ENCODE measurements around the gene JAM3. TPM values are rescaled to one million over a fixed set of nuclear protein-coding genes. Genes with fewer than 3 reads are reported as not detected.
A peak's percentile ranks its signal among the peaks of the same experiment; 100 is the strongest.

JAM3 gene
- polyA plus RNA-seq, 4 donors = 50.8 to 61.4 (median 56.8) TPM

DNA sequence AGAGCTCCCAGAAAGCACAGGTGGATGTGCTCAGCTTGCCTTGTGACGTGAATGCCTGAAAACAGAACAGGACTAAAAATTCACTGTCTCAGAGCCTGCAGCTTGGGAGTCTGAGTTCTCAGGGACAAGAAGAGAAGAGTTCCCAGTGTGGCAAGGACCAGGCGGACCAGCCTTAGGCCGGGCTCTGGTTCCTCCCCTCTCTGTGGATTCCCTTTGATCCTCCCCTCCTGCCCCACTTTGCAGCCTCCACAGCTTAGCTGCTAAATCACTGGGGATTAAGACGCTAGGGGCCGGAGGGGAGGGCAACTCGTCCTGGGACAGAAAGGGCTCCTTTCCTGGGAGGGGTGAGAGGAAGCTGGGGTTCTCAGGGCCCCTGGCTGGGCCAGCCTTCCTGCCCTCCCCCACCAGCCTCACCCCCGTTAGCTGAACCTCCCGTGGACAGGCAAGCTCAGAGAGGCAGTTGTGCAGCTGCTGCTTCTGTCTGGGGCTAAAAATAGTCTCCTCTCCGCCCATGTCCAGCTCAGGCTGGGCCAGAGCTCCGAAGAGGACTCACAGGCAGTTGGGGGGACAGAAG, 29.9 kb upstream of the JAM3 start:
- DNase-seq (ENCODE audit: low read depth in 4 of 4, low spot score in 3 of 4) = peak in 1 of 4 donors; percentile 28

DNA sequence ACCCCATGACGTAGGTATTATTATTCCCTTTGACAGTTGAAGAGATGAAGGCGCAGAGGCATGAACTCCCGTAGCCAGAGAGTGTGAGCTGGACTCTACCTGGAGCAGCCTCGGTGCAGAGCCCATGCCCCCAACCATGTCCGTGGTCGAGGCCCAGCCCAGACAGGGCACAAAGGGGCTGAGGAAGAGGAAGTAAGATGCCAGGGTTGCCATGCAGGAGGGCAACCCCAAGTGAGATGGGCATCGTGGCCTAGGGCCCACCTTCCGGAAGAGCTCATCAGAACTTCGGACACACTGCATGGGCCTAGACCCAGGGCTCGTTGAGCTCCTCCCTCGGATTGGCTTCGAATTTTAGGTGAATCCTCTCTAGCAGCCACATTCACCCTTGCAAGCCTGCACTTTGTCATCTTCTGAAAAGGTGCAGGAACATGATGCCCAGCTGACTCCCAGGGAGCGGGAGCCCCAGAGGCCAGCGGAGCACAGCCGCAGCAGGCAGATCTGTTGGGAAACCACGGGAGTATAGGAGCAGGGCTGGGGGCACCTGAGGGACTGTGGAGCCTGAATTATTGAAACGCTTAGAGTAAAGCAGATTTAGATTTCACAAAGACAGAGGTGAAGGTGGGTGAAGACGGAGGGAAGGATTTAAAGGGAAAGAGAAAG, 29.0 kb upstream of the JAM3 start:
- no peak for DNase-seq (ENCODE audit: low read depth in 4 of 4, low spot score in 3 of 4)

DNA sequence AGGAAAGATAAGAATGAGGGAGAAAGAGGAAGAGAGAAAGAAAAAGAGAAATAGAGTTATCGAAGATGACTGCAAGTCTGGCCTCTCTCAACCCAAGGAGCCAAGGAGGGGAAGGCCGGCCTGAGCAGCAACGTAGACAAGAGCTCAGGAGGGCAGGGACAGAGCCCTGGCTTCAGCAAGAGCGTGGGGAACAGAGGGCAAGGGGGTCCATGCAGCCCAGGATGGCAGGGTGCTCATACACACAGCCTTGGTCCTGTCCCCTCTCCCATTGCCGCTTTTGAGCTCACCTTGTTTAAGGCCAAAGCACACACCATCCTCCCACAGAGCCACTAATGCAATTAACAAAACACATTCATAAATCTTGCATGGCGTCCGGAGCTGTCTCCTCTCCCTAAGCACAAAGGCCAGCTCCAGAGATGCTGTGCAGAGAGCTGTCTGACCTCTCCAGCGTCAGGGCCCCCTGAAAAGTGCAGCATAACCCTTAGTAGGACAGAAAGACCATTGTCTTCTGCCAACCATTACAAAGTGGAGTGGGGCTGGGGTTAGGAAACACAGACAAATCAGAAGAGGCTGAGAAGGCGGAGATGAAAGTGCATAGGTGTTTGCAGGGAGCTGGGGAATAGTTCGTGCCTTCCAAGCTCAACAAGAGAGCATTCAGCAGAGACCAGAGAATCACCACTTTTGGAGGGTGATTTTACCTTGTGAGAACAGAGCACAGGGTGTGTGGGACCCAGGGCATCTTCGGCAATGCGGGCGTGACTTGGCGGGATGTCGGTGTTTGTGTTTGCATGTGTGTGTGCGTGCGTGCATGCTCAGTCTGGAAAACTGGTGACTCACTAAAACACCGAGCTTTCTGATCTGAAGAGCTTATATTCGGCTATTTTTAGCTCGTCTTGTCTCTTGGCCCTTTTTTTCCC, 28.2 kb upstream of the JAM3 start:
- DNase-seq (ENCODE audit: low read depth in 4 of 4, low spot score in 3 of 4) = no peak

DNA sequence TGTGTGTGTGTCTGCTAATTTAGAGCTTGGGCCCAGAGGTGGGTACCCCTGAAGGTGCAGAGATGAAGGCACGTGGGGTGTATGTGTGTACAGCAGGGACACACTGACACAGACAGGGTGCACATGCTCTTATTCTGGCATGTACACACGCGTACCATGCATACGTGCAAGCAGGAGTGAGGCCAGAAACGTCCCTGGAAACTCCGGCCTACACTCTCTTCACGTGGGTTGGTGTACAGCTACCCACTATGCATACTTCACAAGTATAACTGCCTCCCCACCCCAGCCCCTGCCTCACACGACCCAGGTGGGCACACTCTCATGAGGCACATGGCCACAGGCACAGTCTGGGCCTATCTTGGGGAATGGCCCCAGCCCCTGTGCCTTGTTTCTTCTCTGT, 27.5 kb upstream of the JAM3 start:
- DNase-seq (ENCODE audit: low read depth in 4 of 4, low spot score in 3 of 4) = no peak

DNA sequence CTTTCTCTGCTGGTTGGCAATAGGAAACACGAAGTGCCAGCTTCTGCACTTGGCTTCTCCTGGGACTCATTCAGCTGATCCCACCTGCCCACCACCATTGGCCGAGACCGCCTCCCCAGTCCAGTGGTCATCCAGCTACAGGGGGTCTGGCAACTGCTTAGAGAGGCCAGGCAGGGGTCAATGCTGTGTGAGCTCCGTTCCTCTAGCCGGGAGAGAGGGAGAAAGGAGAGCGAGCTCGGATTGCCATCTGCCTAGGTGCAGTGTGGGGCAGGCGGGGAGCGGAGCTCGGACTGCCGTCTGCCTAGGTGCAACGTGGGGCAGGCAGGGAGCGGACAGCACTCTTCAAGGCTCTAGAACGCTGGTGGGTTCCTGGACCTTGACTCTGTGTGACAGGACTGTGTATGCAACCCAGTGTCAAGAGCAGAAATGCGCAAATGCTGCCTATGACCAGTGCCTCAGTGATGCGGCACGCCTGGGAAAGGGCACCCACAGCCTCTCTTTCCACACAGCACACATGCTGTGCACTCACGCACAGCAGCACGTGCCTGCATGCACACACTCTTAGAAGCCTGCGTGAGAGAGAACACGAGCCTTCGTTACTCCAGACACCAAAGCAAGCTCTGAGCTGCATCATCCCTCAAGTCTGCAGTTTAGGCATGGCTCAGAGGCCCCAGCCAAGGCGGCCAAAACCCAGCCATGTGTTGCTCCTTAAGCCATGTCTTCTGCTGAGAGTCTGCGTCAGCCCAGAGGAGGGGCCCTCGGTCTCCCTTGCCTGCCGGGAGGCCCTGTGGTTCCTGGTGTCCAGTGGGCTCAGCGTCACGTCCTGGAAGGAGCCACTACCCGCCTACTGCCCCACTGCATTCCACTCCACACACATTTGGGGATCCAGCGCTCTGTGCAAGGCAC, 26.8 kb upstream of the JAM3 start:
- DNase-seq (ENCODE audit: low read depth in 4 of 4, low spot score in 3 of 4) = no peak

DNA sequence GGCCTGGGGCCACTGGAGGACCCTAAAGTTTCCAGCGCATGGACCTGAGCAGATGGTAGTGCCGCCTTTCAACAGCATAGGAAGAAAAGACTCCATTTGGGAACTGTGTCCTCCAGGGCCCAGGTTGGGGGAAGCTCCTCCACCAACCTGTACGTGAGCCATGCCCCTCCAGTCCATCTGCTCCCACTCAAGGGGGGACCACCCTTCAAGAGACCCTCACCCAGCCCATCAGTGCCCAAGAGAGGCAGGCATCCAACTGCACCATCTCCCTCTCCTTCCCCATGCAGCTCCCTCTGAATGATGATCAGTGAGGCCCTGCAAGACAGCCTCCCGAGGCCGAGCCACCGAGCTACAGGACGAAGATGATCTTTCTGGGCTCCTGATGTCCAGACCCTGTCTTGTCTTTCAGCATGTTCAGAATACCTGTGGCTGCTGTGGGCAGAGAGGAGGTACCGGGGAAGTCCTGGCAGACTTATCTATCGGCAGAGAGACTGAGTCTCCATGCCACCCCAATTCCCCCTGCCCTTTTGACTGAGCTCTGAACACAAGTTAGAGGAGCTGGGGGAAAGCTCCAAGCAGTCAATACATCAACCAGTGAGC, 25.0 kb upstream of the JAM3 start:
- no peak for DNase-seq (ENCODE audit: low read depth in 4 of 4, low spot score in 3 of 4)

DNA sequence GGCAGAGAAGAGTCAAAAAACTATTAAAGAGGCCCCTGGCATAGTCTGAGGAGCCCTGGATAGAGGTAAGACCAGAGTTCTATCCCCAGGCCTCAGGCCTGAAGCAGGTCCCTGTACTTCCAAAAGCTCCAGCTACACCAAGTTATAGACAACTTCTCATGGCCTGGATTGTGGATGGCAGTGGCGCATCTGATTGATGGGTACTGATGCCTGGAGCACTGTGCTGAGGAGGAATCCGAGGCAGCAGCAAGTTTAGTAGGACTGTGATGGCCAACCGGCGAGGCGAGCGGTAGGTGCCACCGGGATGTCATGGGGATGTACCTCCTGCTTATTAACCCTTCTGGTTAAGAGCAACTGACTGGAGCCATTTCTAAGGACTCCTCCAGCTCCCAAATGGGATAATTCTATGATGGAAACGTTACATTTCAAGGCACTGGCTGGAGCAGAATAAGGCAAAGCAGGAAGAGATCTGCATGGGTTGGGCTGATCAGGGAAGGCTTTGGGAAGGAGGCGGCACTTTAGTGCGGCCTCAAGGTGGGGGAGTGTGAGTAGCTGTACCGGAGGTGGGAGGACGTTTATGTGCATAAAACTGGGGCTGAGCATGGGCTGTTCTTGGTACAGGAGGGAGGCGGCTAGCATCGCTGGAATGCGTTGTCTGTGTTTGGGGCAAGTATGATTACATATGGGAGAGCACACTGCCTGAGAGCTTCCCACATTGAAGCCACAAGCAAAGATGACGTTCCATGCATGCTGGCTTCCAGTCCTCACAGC, 24.2 kb upstream of the JAM3 start:
- no peak for DNase-seq (ENCODE audit: low read depth in 4 of 4, low spot score in 3 of 4)

DNA sequence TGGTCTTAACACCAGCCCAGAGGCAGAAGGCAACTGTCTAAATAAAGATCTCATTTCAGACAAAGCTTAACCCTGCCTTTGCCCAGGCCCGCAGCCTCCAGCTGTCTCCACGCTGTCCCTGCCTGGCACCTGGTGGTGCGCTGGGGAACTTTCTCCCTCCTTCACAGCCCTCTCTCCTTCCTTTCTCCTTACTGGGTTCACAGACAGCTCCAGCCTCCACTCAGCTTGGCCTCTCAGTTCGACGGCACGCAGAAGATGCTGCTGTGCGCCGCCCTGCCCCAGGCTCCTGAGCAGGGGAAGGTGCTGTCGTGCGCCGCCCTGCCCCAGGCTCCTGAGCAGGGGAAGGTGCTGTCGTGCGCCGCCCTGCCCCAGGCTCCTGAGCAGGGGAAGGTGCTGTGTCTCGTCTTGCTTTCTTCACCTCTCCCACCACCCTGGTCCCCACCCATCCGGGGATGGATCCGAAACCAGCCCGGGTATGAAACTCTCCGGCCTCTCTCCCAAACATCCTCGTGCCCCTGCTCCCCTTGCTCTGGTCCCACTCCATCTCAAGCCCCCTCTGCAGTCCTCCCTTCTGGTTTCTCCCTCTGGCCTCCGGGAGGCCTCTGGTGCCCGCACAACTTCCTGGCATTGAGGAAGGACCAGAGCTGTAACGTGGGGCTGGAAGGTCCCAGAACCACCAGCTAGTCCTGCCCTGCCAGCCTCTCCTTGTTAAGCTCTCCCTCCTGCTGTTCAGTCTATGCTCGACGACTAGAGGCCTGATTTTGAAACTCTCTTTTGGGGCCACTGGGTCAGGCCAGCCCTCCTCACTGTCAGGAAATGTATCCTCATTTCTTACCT, 22.9 kb upstream of the JAM3 start:
- no peak for DNase-seq (ENCODE audit: low read depth in 4 of 4, low spot score in 3 of 4)

DNA sequence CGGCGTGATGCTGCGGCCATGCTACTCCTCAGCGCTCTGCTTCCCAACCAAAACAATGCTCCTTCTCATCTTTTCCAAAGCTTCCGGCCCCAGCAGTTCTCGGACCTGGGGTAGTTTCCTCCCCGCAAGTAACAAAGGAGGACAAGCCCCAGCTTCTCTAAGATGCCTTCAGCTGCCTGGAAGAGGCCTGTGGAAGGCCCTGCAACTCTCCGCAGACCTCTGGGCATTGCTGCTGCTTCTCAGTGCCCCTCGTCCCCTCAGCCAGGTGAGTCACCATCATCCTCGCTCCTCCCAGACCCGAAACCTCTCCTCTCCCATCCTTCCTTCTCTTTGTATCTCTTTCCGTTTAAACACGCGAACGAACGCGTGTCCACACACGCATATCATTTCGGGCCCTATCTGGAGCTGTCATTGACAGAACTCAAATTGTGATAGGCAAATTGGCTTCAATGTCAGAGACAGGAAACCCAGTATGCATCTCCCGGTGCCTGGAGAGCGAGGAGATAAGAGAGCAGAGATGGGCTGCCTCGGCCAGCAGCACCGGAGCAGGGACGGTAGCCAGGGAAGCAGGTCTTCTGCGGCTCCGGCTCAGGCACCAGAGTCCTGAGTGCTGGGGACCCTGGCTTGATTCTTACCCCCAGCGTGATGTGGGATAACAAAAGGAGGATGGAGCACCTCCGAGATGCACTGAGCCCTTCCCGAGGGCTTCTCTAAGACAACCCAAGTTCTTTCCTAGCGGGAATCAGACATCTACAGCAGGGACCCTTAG, 22.0 kb upstream of the JAM3 start:
- no peak for DNase-seq (ENCODE audit: low read depth in 4 of 4, low spot score in 3 of 4)

DNA sequence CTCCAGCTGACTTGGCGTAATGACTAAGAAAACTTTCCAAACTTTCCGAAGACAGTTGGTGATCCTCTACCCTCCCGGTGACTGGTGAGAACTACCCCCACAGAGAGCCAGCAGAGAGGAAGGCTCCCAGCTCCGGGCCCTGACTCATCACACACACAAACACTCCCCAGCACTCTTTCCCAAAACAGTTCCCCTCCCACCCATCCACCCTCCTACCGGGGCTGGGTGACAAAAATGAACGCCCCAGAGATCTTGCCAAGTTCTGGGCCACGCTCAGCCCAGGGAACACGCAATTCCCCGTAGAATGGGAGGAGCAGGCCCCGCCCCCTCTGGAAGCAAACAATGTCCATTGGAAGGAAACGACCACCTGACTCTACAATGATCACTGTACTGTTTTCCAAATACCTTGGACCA, 21.3 kb upstream of the JAM3 start:
- no peak for DNase-seq (ENCODE audit: low read depth in 4 of 4, low spot score in 3 of 4)

DNA sequence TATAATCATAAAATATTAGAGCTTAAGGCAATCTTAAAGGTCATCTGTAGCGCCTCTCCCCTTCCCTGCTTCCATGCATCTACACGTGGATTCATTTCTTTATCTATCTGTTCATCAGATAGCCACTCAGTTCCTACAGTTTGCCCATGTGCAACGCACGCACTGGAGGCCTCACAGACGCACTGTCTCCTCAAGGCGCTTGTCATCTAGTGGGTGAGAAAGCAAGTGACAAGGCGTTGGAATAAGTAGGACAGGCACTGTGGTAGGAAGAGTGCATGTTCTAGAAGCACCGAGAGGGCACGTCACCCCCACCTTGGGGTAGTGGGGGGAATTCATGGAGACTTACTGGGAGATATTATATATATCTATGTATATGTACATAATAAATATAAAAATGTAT, 20.8 kb upstream of the JAM3 start:
- DNase-seq (ENCODE audit: low read depth in 4 of 4, low spot score in 3 of 4) = no peak

DNA sequence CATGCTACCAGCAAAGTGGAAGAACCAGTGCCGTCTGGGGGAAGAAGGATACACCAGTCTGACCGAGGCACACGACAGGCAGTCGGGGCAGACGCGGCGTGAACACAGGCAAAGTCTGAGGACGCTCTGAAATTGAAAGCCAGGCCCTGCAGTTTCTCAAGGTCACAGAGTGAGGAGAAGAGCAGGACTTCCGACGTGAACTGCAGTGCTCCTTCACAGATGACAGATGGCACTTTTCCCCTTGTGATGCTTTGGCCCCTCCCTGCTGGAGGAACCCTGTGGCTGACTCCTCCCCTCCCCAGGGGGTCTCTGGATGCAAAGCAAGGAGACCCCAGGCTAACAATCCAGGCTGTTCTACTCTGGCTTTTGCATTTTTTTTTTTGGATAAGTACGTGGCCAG, 19.6 kb upstream of the JAM3 start:
- DNase-seq (ENCODE audit: low read depth in 4 of 4, low spot score in 3 of 4) = no peak

DNA sequence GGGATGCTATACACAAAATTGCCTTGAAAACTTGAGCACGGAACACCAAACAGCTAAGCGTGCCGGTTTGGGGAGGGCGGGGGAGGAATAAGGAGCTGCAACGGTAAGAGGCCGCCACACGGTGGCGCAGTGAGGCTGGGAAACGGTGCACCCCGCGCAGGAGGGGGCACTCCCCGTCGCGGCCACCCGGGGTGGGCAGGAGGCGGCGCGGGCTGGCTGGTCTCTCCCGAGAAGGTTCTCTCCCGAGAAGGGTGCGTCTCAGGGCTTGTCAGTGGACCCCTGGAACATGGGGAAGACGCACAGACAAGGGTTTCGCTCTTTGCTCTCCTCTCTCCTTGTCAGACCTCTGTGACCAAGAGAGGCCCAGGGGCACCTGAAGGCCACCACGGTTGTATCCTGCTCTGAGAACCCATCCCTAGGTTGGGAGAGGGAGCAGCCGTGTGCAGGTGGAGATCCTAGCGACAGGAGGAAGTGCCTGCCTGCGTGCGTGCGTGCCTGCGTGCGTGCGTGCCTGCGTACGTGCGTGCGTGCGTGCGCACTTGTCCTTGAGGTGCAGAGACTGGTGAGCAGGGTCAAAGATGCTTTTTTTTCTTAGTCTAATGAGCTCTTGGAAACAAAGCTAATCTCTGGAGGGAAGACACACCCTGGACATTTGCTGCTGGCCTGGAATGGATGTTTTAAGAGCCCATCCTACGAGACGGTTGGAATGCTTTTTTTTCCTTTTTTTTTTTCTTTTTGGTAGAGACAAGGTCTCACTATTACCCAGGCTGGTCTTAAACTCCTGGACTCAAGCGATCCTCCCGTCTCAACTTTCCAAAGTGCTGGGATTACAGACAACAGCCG, 18.1 kb upstream of the JAM3 start:
- peak in 1 of 4 donors; percentile 48 for DNase-seq (ENCODE audit: low read depth in 4 of 4, low spot score in 3 of 4)

DNA sequence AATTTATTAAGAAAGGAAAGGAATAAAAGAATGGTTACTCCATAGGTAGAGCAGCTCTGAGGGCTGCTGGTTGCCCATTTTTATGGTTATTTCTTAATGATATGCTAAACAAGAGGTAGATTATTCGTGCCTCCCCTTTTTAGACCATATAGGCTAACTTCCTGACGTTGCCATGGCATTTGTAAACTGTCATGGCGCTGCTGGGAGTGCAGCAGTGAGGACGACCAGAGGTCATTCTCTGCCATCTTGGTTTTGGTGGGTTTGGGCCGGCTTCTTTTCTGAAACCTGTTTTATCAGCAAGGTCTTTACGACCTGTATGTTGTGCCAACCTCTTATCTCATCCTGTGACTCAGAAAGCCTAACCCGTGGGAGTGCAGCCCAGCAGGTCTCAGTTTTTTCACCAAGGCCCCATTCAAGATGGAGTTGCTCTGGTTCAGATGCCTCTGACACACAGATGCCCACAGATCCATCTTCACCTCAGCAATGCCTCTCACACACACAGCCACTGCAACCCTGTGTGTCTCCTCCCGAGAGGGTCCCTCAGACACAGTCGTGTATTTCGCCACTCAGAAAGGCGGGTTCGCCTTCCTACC, 16.4 kb upstream of the JAM3 start:
- no peak for DNase-seq (ENCODE audit: low read depth in 4 of 4, low spot score in 3 of 4)

DNA sequence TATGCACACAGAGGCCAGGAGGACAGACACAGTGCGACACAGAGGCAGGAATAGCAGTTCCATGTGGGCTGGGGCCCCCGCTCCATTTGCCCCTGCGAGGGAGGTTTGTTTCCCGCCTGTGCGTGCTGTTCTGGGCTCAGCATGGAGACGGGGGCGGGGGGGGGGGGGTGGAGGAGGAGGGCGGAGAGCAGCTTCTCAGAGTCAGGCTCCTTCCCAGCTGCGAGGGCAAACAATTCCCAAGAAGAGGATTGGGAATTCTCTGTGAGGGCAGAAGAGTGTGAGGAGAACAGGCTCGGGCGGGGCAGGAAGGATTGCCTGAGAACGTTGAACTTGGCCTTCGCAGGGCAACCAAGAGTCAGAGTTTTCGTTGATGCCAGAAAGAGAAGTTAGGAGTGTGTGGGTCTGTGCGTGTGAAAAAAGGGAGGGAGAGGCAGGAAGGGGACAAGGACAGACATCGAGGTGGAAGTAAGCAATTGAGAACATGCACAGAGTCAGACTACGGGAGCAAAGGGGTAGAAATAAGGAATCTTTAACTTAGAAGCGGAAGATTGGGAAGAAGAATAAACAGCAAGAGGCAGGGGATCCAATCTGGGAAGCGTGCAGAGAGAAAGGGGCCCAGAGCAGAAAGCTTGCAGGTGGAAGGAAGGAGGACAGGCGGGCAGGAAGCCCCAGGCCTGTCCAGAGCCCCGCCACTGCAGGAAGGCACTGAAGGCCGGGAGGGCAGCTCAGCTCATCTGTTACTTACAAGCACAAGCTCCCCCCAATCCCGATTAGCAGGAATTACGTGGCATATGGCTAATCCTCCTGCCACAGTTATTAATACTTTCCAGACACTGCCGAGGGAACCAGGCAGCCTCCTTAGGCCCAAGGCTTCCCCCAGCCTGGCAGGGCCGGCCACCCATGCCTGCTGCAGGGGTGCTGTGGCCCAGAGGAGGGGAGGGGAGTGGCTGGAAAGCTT, 15.6 kb upstream of the JAM3 start:
- DNase-seq (ENCODE audit: low read depth in 4 of 4, low spot score in 3 of 4) = no peak

Data from right renal pelvis (tissue), 4 donors.